Heart right ventricle (tissue), 16 donors: ENCODE measurements around the gene ABHD12. TPM values are rescaled to one million over a fixed set of nuclear protein-coding genes. Genes with fewer than 3 reads are reported as not detected.

Experiments used
- ATAC-seq, 8 donors: fragments of 200-7000 bp; cut with Tn5 transposase; one replicate each; pipeline ENCODE4 v1.9.1; 2020; ENCODE audit warnings: mild to moderate bottlenecking in 8 of 8, moderate library complexity in 8 of 8, moderate number of reproducible peaks in 1 of 8
- DNase-seq, 2 donors: peaks; one replicate each; pipeline ENCODE4 v3.0.0-alpha.2; 2020
- H3K27ac ChIP-seq, 10 donors: fragments of 200-600 bp; sonication (generic) in 2 of 10; one replicate each; pipeline versions ENCODE4 v1.5.0 to v1.8.0; 2020 to 2022; ENCODE audit warnings: mild to moderate bottlenecking in 3 of 10
- H3K27me3 ChIP-seq, 7 donors: fragments of 200-600 bp; one replicate each; pipeline ENCODE4 v1.8.0; 2021 to 2022; ENCODE audit warnings: mild to moderate bottlenecking in 2 of 7
- H3K36me3 ChIP-seq, 9 donors: fragments of 200-600 bp; sonication (generic) in 1 of 9; one replicate each; pipeline versions ENCODE4 v1.5.0 to v1.8.0; 2020 to 2022; ENCODE audit warnings: mild to moderate bottlenecking in 2 of 9
- H3K4me1 ChIP-seq, 9 donors: fragments of 200-600 bp; sonication (generic) in 1 of 9; one replicate each; pipeline versions ENCODE4 v1.5.0 to v1.8.0; 2020 to 2022; ENCODE audit warnings: mild to moderate bottlenecking in 4 of 9
- H3K4me3 ChIP-seq, 10 donors: fragments of 200-600 bp; sonication (generic) in 2 of 10; one replicate each; pipeline versions ENCODE4 v1.5.0 to v1.8.0; 2020 to 2022; ENCODE audit warnings: mild to moderate bottlenecking in 7 of 10, moderate library complexity in 2 of 10
- H3K9me3 ChIP-seq, 11 donors: fragments of 200-600 bp in 10 of 11; sonication (generic) in 2 of 11; one replicate each; pipeline versions ENCODE4 v1.5.0 to v1.8.0; 2013 to 2022; ENCODE audit warnings: mild to moderate bottlenecking in 2 of 11, control low read depth in 1 of 11, moderate library complexity in 1 of 11
- WGBS, 2 donors: extraction: QIAGEN DNeasy Blood & Tissue Kit; methylation state at CpG; one replicate each; pipeline ENCODE4 v1.1.7; 2013; ENCODE audit warnings: inconsistent platforms in 1 of 2; 5-methylcytosine and 5-hydroxymethylcytosine counted together
- intact Hi-C, 10 donors: fragments of 100-400 bp; cut with DNase I; formaldehyde crosslinking; loops; one replicate each; pipeline versions ENCODE4 v1.11.1 to v1.14.2; 2022
- polyA plus RNA-seq, 2 donors: library from polyadenylated mRNA; stranded (reverse); fragments of 200-250 nt; gene quantifications; one replicate each; pipeline ENCODE4 v1.2.3, GENCODE V29; 2013
- total RNA-seq, 10 donors: library from RNA; stranded (reverse); fragmentation: NEBNext Ultra II Directional in 3 of 10; extraction: Animal tissue kit (Norgen Biotek cat#: 25700) in 3 of 10; gene quantifications; one replicate each; pipeline versions ENCODE4 v1.2.1 to v1.2.4, GENCODE V29; 2021 to 2023
- TF ChIP-seq, protein P1 (sequence below), 9 donors: fragments of 200-600 bp; sonication (generic) in 2 of 9; IDR thresholded peaks; one replicate each; pipeline versions ENCODE4 v1.5.0 to v1.8.0; 2021 to 2022; ENCODE audit warnings: antibody characterized with exemption in 9 of 9, mild to moderate bottlenecking in 5 of 9, moderate library complexity in 1 of 9
- donor health status: Arrhythmogenic right ventricular cardiomyopathy.
- donor health status: ischemic (EF 13 %, LVEDD 7.1; RV severe dilation, severe dysfunction).
- donor health status: healthy with polysubstance abuse.
- donor health status: DM: no; HTN: yes; CAD: no.
- donor health status: DM: no; HTN: no; CAD: no.
- donor health status: ischemic (EF 25% LVEDD 6.9; RV normal size, moderate dysfunction).
- donor health status: ischemic (EF 25% LVEDD 5.7; RV mildly dilated, moderate dysfunction).
- donor health status: healthy.
- donor health status: DM: yes; HTN: yes; CAD: no.
- donor health status: Ischemic cardiomyopathy.
- donor health status: ischemic (EF 35%, LVEDD 5.7; RV mildly dilated, moderate dysfunction).
- donor health status: nonischemic (EF 11% LVEDD 7.7; RV severe dilation, severe dysfunction).
- donor health status: DM: yes; HTN: yes; CAD: no.
- donor health status: PGD.
- donor health status: ischemic (EF 29% LVEDD 5.4; RV normal size, mild dysfunction).
- donor health status: nonischemic (EF 23%, LVEDD 6.1; RV moderate dilation, normal function).

Gene ABHD12
- total and polyA plus RNA-seq, 12 donors: 21.1 to 41.3 (median 28.1) TPM

GRCh38 chr20:25360631-25361286 lies 29.9 kb downstream of the ABHD12 start:
- Histone ChIP-seq H3K36me3 (no peaks in the 10 kb centered on the region), H3K27ac (peak overlapping the region in 3 of 10 donors; percentile 2 to 79 (median 15)), H3K4me3 (peak overlapping the region in 1 of 10 donors; percentile 36), H3K27me3 (no peaks in the 10 kb centered on the region), H3K4me1 (peaks cover 0 to 24% (median 10%) of the 10 kb centered on the region in 9 donors), H3K9me3 (no peaks in the 10 kb centered on the region)
- WGBS, 2 donors: 62 to 67% methylated on average over 10 of the region's 10 CpGs
- intact Hi-C loops: no loop called here
- TF ChIP-seq, protein P1, sequence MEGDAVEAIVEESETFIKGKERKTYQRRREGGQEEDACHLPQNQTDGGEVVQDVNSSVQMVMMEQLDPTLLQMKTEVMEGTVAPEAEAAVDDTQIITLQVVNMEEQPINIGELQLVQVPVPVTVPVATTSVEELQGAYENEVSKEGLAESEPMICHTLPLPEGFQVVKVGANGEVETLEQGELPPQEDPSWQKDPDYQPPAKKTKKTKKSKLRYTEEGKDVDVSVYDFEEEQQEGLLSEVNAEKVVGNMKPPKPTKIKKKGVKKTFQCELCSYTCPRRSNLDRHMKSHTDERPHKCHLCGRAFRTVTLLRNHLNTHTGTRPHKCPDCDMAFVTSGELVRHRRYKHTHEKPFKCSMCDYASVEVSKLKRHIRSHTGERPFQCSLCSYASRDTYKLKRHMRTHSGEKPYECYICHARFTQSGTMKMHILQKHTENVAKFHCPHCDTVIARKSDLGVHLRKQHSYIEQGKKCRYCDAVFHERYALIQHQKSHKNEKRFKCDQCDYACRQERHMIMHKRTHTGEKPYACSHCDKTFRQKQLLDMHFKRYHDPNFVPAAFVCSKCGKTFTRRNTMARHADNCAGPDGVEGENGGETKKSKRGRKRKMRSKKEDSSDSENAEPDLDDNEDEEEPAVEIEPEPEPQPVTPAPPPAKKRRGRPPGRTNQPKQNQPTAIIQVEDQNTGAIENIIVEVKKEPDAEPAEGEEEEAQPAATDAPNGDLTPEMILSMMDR (IDR thresholded peaks at IDR 0.05): no peak
- DNase-seq (no peak), ATAC-seq (peak in 1 of 8 donors; percentile 30)

DNA sequence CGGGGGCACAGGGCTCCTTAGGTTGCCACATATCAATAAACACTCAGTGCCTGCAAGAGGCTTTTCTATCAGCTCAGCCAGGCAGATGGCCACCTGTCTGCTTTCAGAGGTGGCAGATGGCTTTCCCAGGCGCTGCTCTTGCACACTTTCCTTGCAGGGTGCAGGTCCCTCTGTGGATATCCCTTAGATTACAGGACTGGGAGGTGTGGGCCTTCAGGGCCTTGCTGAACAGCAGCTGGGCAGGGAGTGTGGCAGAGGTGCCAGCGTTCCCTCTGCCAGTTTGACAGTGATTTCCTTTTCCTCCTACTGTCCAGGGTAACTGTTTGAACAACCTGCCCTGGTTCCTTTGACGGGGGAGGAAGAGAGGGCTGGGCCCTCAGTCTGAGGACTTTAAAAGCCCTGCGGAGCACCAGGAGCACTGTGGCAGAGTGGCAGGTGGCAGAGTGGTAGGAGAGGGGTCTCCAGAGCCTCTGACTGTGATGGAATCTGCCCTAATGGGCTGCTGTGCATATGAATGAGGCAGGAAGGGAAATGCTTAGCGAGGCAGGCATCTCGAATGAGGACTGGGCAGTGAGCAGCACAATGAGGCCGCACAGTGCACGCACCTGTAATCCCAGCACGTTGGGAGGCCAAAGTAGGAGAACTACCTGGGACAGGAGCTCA lies 34.2 kb downstream of the ABHD12 start:
- Histone ChIP-seq H3K4me3 (no peak overlapping the region), H3K4me1 (peaks cover 0 to 35% (median 28%) of the 10 kb centered on the region in 9 donors), H3K27ac (peak overlapping the region in 1 of 10 donors; percentile 72), H3K27me3 (no peaks in the 10 kb centered on the region), H3K36me3 (no peaks in the 10 kb centered on the region), H3K9me3 (no peaks in the 10 kb centered on the region)
- TF ChIP-seq, protein P1 (IDR thresholded peaks at IDR 0.05): no peak
- 68 to 71% methylated on average over 10 of the region's 10 CpGs for WGBS, 2 donors
- peak in 6 of 8 donors; percentile 22 to 59 (median 52) for ATAC-seq
- intact Hi-C loops: no loop called here
- no peak for DNase-seq

- ATAC-seq: peak in 1 of 8 donors; percentile 22
- no peak overlapping the region for H3K4me3 ChIP-seq
- intact Hi-C loops: no loop called here
These were observed 34.8 kb downstream of the ABHD12 start for GRCh38 chr20:25355866-25356265.

DNA sequence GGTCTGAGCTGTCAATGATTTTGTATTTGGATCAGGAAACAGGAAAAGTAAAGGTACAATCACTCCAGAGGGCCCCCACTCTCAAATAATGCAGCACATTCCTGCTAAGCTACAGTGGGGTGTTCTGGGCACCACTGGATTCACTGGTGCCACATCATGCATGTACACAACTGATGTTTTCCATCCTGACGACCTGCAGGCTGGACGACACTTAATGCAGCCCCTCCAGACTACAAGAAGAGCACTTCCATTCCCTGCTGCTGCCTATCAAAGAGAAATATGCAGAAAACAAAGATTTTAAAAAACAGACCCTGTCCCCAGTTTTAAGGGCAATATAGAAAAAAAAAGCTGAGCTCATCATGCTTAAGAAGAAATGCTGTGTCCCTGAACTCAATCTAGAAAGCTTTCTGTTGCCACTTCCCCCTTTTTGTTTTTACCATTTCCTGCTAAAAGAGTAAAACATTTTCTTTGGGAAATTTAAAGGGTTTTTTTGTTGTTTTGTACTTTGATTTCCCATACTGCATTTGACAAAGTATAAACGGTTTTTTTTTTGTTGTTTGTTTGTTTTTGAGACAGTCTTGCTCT lies 35.5 kb downstream of the ABHD12 start:
- peak overlapping the region in 1 of 10 donors; percentile 72 for H3K27ac ChIP-seq
- no peaks in the 10 kb centered on the region for H3K9me3 ChIP-seq
- peaks cover 0 to 46% (median 23%) of the 10 kb centered on the region in 9 donors for H3K4me1 ChIP-seq
- TF ChIP-seq, protein P1 (IDR thresholded peaks at IDR 0.05): no peak
- no peaks in the 10 kb centered on the region for H3K36me3 ChIP-seq
- no peak for DNase-seq
- no peak for ATAC-seq
- H3K27me3 ChIP-seq: no peaks in the 10 kb centered on the region
- H3K4me3 ChIP-seq: no peak overlapping the region
- intact Hi-C loops: no loop called here
- WGBS, 2 donors: 61 to 69% methylated on average over 3 of the region's 3 CpGs

More at GRCh38 chr20:25355866-25356265, 34.8 kb downstream of the ABHD12 start:
- H3K4me1 ChIP-seq: peaks cover 0 to 40% (median 25%) of the 10 kb centered on the region in 9 donors
- H3K9me3 ChIP-seq: no peaks in the 10 kb centered on the region
- no peaks in the 10 kb centered on the region for H3K27me3 ChIP-seq
- TF ChIP-seq, protein P1 (IDR thresholded peaks at IDR 0.05): no peak
- 76 to 89% methylated on average over 2 of the region's 2 CpGs for WGBS, 2 donors
- no peaks in the 10 kb centered on the region for H3K36me3 ChIP-seq
- DNase-seq: no peak
- peak overlapping the region in 1 of 10 donors; percentile 72 for H3K27ac ChIP-seq
